K562 (cell line): Measurements from ENCODE around the gene QPRT. TPM values are rescaled to one million over a fixed set of nuclear protein-coding genes. Genes with fewer than 3 reads are reported as not detected.
"Not testable (repeated sequence)": the region's sequence is repeated elsewhere in the genome, so short reads cannot be mapped to it uniquely, and the experiment has no call there.

ENCODE experiments used
- ATAC-seq: fragments of 200-7000 bp; cut with Tn5 transposase; 3 replicates; pipeline ENCODE4 v1.9.1; 2020; ENCODE audit warnings: moderate library complexity
- BruUV-seq: library from RNA; stranded (reverse); fragments of 400-500 nt; replicated peaks from 2 replicates; lab custom pipeline; 2021; lab: Mats Ljungman, UMichigan
- CTCF ChIA-PET: fragments of 300-600 bp; formaldehyde crosslinking; extraction: SDS; loops from one replicate; lab custom pipeline; 2021; ENCODE audit warnings: low intra/inter-chr PET ratio; lab: Yijun Ruan, JAX
- POLR2A ChIA-PET: fragments of 300-600, 350-650 bp; sonication (Branson Sonifier 250); formaldehyde crosslinking; extraction: SDS; loops from one replicate; lab custom pipeline; 2021; ENCODE audit warnings: antibody characterized with exemption, inconsistent platforms; lab: Yijun Ruan, JAX
- DNase-seq, 4 experiments: peaks; one replicate each; pipeline versions ENCODE4 v3.0.0 to v3.0.0-alpha.2; 2011 to 2018; ENCODE audit warnings: low spot score in 3 of 4, mixed read lengths in 3 of 4; ENCODE audit errors: extremely low read depth in 1 of 4
- FAIRE-seq: peaks from 2 replicates; lab custom pipeline; 2011; peaks lifted over from hg19 to GRCh38; lab: Jason Lieb, UNC
- H2AFZ ChIP-seq: 2 replicates; pipeline ENCODE4 v1.6.0; 2011; ENCODE audit warnings: low read depth, low read length, control low read depth, inconsistent platforms
- H3K27ac ChIP-seq: fragments of 200-600 bp; 3 replicates; pipeline ENCODE4 v1.8.0; 2011; ENCODE audit warnings: low read depth, mild to moderate bottlenecking, control low read depth, inconsistent platforms, low read length, moderate library complexity, mixed read lengths; ENCODE audit errors: extremely low read depth
- H3K27me3 ChIP-seq, 2 experiments: fragments of 300-600 bp in 1 of 2; 2 replicates in 1 of 2; 3 replicates in 1 of 2; pipeline versions ENCODE4 v1.6.0 to v1.8.0; 2011; ENCODE audit warnings: inconsistent platforms in 2 of 2, low read length in 2 of 2, mild to moderate bottlenecking in 1 of 2, mixed read lengths in 1 of 2, moderate library complexity in 1 of 2; ENCODE audit not compliant: control insufficient read depth in 2 of 2, insufficient read depth in 2 of 2
- H3K36me3 ChIP-seq: fragments of 300-600 bp; 3 replicates; pipeline ENCODE4 v1.8.0; 2011; ENCODE audit warnings: mild to moderate bottlenecking, low read length, inconsistent platforms; ENCODE audit not compliant: control insufficient read depth, insufficient read depth
- H3K4me1 ChIP-seq, 2 experiments: fragments of 200-600 bp in 1 of 2; replicated peaks in 1 of 2; 2 replicates in 1 of 2; 3 replicates in 1 of 2; pipeline versions ENCODE4 v1.5.1 to v1.8.0; 2011; ENCODE audit warnings: inconsistent platforms in 2 of 2, low read length in 2 of 2, mild to moderate bottlenecking in 1 of 2, mixed read lengths in 1 of 2, moderate library complexity in 1 of 2; ENCODE audit not compliant: control insufficient read depth in 2 of 2, insufficient read depth in 2 of 2
- H3K4me2 ChIP-seq: 2 replicates; pipeline ENCODE4 v1.6.1; 2011; ENCODE audit warnings: low read length, control low read depth, inconsistent platforms, mixed read lengths; ENCODE audit not compliant: insufficient read depth
- H3K4me3 ChIP-seq: fragments of 200-600 bp; sonication (generic), shearing (Covaris generic); 2 replicates; pipeline ENCODE4 v1.5.1; 2016; ENCODE audit warnings: control low read depth, inconsistent platforms
- H3K79me2 ChIP-seq: fragments of 200-600 bp; 3 replicates; pipeline ENCODE4 v1.8.0; 2011; ENCODE audit warnings: low read length, inconsistent platforms; ENCODE audit not compliant: control insufficient read depth, insufficient read depth
- H3K9ac ChIP-seq, 2 experiments: 2 replicates each; pipeline versions ENCODE4 v1.6.0 to v1.6.1; 2011; ENCODE audit warnings: low read depth in 2 of 2, low read length in 2 of 2, control low read depth in 1 of 2, inconsistent platforms in 1 of 2, mild to moderate bottlenecking in 1 of 2, mixed read lengths in 1 of 2; ENCODE audit not compliant: insufficient read depth in 1 of 2
- H3K9me1 ChIP-seq: one replicate; pipeline ENCODE4 v1.6.0; 2011; ENCODE audit warnings: inconsistent platforms, mild to moderate bottlenecking, low read length, moderate library complexity; ENCODE audit not compliant: control insufficient read depth, insufficient read depth
- H3K9me3 ChIP-seq: replicated peaks from 2 replicates; pipeline ENCODE4 v1.5.1; 2011; ENCODE audit warnings: low read depth, low read length, inconsistent platforms; ENCODE audit not compliant: control insufficient read depth, insufficient read depth
- H4K20me1 ChIP-seq: replicated peaks from 2 replicates; pipeline ENCODE4 v1.6.1; 2011; ENCODE audit warnings: low read length, inconsistent platforms, mixed read lengths; ENCODE audit not compliant: control insufficient read depth, insufficient read depth
- CAMTA2 ChIP-seq: fragments of 250-450 bp; sonication (Bioruptor Pico); conservative IDR thresholded peaks from 2 replicates; pipeline ENCODE4 v1.5.1; 2022
- TSC22D4 ChIP-seq: fragments of 450-650 bp; IDR thresholded peaks from 2 replicates; pipeline ENCODE4 v1.6.1; 2016; ENCODE audit warnings: missing genetic modification characterization, missing biosample characterization, control low read depth
- ZNF24 ChIP-seq: fragments of 450-650 bp; IDR thresholded peaks from 2 replicates; pipeline ENCODE4 v1.6.1; 2016
- WGBS: fragments of 100-300 bp; shearing (Covaris generic); methylation state at CpG from one replicate; pipeline ENCODE4 v1.1.6; 2016; ENCODE audit warnings: low coverage, mixed read lengths; ENCODE audit not compliant: insufficient coverage; ENCODE audit errors: missing lambda C conversion rate; 5-methylcytosine and 5-hydroxymethylcytosine counted together
- in situ Hi-C: fragments of 300-500 bp; cut with MboI; formaldehyde crosslinking; loops from 4 replicates; pipeline ENCODE4 v1.15.0; 2018; ENCODE audit warnings: inconsistent platforms, mixed read lengths
- intact Hi-C: fragments of 100-400 bp; cut with micrococcal nuclease; formaldehyde crosslinking; loops from 2 replicates; pipeline ENCODE4 v1.14.2; 2022
- polyA plus RNA-seq, 8 experiments: library from polyadenylated mRNA; depleted of rRNA in 4 of 8; stranded (reverse) in 5 of 8; unstranded in 3 of 8; fragments of >200 nt; fragmentation: Nextera tagmentation in 2 of 8; fragmentation: Illumina TruSeq in 1 of 8; extraction: Ambion mirVana in 2 of 8; extraction: Trizol in 1 of 8; gene quantifications; 2 replicates each; pipeline versions ENCODE4 v1.2.1 to v1.2.3, GENCODE V29; 2011 to 2014; ENCODE audit warnings: inconsistent platforms in 1 of 8, missing spikeins in 1 of 8
- total RNA-seq, 7 experiments: library from RNA; depleted of rRNA in 6 of 7; stranded (reverse); fragments of >200 nt in 6 of 7; fragmentation: Illumina TruSeq in 2 of 7; extraction: Trizol in 2 of 7; gene quantifications; 2 replicates each; pipeline versions ENCODE4 v1.2.1 to v1.2.3, GENCODE V29; 2011 to 2021; ENCODE audit warnings: low replicate concordance in 1 of 7
- TF ChIP-seq, protein P1 (sequence below): fragments of 450-650 bp; IDR thresholded peaks from 2 replicates; pipeline ENCODE4 v1.6.1; 2017; ENCODE audit warnings: antibody characterized with exemption
- TF ChIP-seq, protein P2 (sequence below): fragments of 250-450 bp; sonication (Bioruptor Pico); IDR thresholded peaks from 2 replicates; pipeline ENCODE4 v1.8.0; 2021; ENCODE audit warnings: borderline replicate concordance, mild to moderate bottlenecking, moderate library complexity; ENCODE audit not compliant: poor library complexity, severe bottlenecking

The QPRT gene
- total and polyA plus RNA-seq, 9 of the 15 experiments (the other 6 are each of a cell fraction or from before 2014, with no cell fraction given) = 7.7 to 112 (median 64.1) TPM

DNA sequence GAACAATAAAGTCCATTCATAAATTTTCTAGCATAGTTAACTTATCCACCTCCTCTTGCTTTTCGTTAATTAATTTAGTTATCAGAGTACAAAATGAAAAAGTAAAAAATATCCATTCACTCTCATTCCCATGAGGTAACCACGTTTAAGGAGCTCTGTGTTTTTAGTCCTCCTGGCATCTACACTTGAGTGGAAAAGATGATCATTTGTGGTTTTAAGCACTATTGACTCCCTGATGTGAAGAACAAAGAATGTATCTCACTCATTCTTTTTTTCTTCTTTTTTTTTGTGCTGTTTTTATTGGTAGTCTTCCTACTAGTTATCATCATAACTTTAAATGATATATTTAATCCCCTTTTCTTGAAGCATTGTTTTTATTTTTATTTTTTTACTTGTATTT, 26.1 kb downstream of the QPRT start (continued):
- TF ChIP-seq, protein P1, sequence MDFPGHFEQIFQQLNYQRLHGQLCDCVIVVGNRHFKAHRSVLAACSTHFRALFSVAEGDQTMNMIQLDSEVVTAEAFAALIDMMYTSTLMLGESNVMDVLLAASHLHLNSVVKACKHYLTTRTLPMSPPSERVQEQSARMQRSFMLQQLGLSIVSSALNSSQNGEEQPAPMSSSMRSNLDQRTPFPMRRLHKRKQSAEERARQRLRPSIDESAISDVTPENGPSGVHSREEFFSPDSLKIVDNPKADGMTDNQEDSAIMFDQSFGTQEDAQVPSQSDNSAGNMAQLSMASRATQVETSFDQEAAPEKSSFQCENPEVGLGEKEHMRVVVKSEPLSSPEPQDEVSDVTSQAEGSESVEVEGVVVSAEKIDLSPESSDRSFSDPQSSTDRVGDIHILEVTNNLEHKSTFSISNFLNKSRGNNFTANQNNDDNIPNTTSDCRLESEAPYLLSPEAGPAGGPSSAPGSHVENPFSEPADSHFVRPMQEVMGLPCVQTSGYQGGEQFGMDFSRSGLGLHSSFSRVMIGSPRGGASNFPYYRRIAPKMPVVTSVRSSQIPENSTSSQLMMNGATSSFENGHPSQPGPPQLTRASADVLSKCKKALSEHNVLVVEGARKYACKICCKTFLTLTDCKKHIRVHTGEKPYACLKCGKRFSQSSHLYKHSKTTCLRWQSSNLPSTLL = no peak
- TF ChIP-seq CAMTA2 (CRISPR knock-in tag) (no peak), TSC22D4 (tag) (no peak), ZNF24 (no peak)
- TF ChIP-seq, protein P2, sequence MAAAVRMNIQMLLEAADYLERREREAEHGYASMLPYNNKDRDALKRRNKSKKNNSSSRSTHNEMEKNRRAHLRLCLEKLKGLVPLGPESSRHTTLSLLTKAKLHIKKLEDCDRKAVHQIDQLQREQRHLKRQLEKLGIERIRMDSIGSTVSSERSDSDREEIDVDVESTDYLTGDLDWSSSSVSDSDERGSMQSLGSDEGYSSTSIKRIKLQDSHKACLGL (CRISPR knock-in tag) = no peak
- TF ChIP-seq, all 486 proteins: peak for 0

DNA sequence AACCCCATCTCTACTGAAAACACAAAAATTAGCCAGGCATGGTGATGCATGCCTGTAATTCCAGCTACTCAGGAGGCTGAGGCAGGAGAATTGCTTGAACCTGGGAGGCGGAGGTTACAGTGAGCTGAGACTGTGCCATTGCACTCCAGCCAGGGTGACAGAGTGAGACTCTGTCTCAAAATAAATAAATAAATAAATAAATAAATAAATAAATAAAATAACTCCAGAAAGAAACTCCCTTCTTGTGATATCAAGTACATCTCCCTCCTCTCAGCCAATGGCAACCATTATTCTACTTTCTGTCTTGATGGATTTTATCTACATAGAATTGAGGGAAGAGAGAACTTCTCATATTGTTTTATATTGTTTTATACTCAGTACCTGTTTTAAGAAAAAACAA, 28.2 kb downstream of the QPRT start:
- intact Hi-C loops = loop anchor here (10.0 kb wide), 1 partner anchor 78 kb away; no protein-coding TSS in a partner anchor
- H3K79me2 ChIP-seq, H4K20me1 ChIP-seq, H3K9me1 ChIP-seq, BruUV-seq, H3K4me2 ChIP-seq, H2AFZ ChIP-seq, H3K27ac ChIP-seq, FAIRE-seq, DNase-seq, H3K27me3 ChIP-seq, H3K4me3 ChIP-seq, H3K36me3 ChIP-seq, POLR2A ChIA-PET, H3K9me3 ChIP-seq, ATAC-seq, in situ Hi-C loops, H3K9ac ChIP-seq: not testable (repeated sequence)
- 100% methylated on average over 1 of the region's 1 CpG for WGBS
- peaks cover 8 to 17% of the 10 kb centered on the region in 2 experiments for H3K4me1 ChIP-seq
- CTCF ChIA-PET = interaction anchor here (0.5 kb wide), 1 partner anchor 39 kb away, joined by 3 read pairs; no protein-coding TSS in a partner anchor
